Neural progenitor cell (in vitro differentiated cells): ENCODE data around the gene KIF21A. TPM values are rescaled to one million over a fixed set of nuclear protein-coding genes. Genes with fewer than 3 reads are reported as not detected.
A peak's percentile ranks its signal among the peaks of the same experiment; 100 is the strongest.

Experiments
- DNase-seq: peaks from one replicate; pipeline ENCODE4 v3.0.0-alpha.2; 2016; ENCODE audit warnings: low spot score
- H2AFZ ChIP-seq: fragments of 200-600 bp; sonication (generic); replicated peaks from 2 replicates; pipeline ENCODE4 v1.6.1; 2016; ENCODE audit warnings: antibody characterized with exemption
- H3F3A ChIP-seq: fragments of 200-600 bp; sonication (generic); 2 replicates; pipeline ENCODE4 v1.6.1; 2016; ENCODE audit warnings: antibody characterized with exemption, low read depth
- H3K27ac ChIP-seq: fragments of 200-600 bp; sonication (generic); 2 replicates; pipeline ENCODE4 v1.5.1; 2016; ENCODE audit warnings: mild to moderate bottlenecking
- H3K27me3 ChIP-seq: fragments of 200-600 bp; sonication (generic); 2 replicates; pipeline ENCODE4 v1.6.1; 2016; ENCODE audit warnings: mild to moderate bottlenecking, moderate library complexity
- H3K36me3 ChIP-seq: fragments of 200-600 bp; sonication (generic); 2 replicates; pipeline ENCODE4 v1.5.1; 2016
- H3K4me1 ChIP-seq: fragments of 200-600 bp; sonication (generic); 2 replicates; pipeline ENCODE4 v1.6.1; 2016; ENCODE audit warnings: mixed run types
- H3K4me2 ChIP-seq: fragments of 200-600 bp; sonication (generic); 2 replicates; pipeline ENCODE4 v1.6.1; 2016
- H3K4me3 ChIP-seq: fragments of 200-600 bp; sonication (generic); 2 replicates; pipeline ENCODE4 v1.5.1; 2016
- H3K79me2 ChIP-seq: fragments of 200-600 bp; sonication (generic); 2 replicates; pipeline ENCODE4 v1.6.1; 2016; ENCODE audit warnings: low read depth
- H3K9ac ChIP-seq: fragments of 200-600 bp; sonication (generic); 2 replicates; pipeline ENCODE4 v1.6.1; 2016
- H3K9me3 ChIP-seq: fragments of 200-600 bp; sonication (generic); 2 replicates; pipeline ENCODE4 v1.5.1; 2016; ENCODE audit warnings: low read depth
- H4K20me1 ChIP-seq: fragments of 200-600 bp; sonication (generic); 2 replicates; pipeline ENCODE4 v1.6.1; 2016; ENCODE audit warnings: low read depth
- H3K27ac Mint-ChIP-seq: 3 replicates; pipeline ENCODE4 v1.8.0; 2021; ENCODE audit warnings: mixed read lengths
- H3K27me3 Mint-ChIP-seq: 2 replicates; pipeline ENCODE4 v1.8.0; 2022; ENCODE audit warnings: low read depth, mild to moderate bottlenecking, inconsistent platforms, moderate library complexity, mixed read lengths; ENCODE audit not compliant: insufficient read depth
- H3K36me3 Mint-ChIP-seq: 3 replicates; pipeline ENCODE4 v1.8.0; 2021; ENCODE audit warnings: mixed read lengths
- H3K4me1 Mint-ChIP-seq: 3 replicates; pipeline ENCODE4 v1.8.0; 2021; ENCODE audit warnings: mixed read lengths
- H3K4me3 Mint-ChIP-seq: 3 replicates; pipeline ENCODE4 v1.8.0; 2021; ENCODE audit warnings: mild to moderate bottlenecking, moderate library complexity, mixed read lengths
- H3K9me3 Mint-ChIP-seq: 3 replicates; pipeline ENCODE4 v1.8.0; 2020; ENCODE audit warnings: mixed read lengths
- CTCF ChIP-seq: fragments of 200-600 bp; sonication (generic); IDR thresholded peaks from 2 replicates; pipeline ENCODE4 v1.5.1; 2017; ENCODE audit warnings: antibody characterized with exemption, mild to moderate bottlenecking
- EZH2 ChIP-seq: fragments of 200-600 bp; sonication (generic); IDR thresholded peaks from 2 replicates; pipeline ENCODE4 v1.6.1; 2017; ENCODE audit warnings: antibody characterized with exemption, mild to moderate bottlenecking, moderate library complexity
- EZH2phosphoT487 ChIP-seq: fragments of 200-600 bp; sonication (generic); IDR thresholded peaks from 2 replicates; pipeline ENCODE4 v1.6.1; 2017; ENCODE audit warnings: antibody characterized with exemption
- total RNA-seq: library from RNA; depleted of rRNA; stranded (reverse); fragments of >200 nt; gene quantifications from 2 replicates; pipeline ENCODE4 v1.2.3, GENCODE V29; 2015; ENCODE audit warnings: low replicate concordance

The KIF21A gene
- total RNA-seq, 1 donor from 2014 or later = 54.2 TPM

DNA sequence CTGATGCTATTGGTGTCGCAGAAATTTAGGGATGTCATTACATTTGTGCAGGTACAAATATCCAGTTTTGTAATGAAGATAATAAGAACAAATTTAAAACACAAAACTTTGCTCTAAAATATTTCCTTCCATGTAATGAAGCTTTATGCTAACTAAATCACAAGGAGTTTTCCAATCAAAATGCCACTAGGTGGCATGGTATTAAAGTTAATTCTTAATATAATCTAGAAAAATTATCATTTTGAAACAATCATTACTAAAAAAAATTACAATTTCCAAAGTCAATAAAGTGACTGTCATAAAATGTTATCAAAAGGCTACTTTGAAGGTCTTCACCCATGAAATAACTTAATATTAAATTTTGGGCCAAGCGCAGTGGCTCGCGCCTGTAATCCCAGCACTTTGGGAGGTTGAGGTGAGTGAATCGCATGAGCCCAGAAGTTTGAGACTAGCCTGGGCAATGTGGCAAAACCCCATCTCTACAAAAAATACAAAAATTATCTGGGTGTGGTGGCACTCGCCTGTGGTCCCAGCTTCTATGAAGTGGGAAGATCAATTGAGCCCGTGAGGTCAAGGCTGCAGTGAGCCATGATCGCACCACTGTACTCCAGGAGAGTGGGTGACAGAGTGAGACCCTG lies 77.4 kb downstream of the KIF21A start:
- Mint-ChIP-seq H3K36me3 (peaks cover 46% of the 10 kb centered on the region), H3K4me3 (no peak overlapping the region), H3K27ac (no peak overlapping the region), H3K9me3 (no peaks in the 10 kb centered on the region), H3K27me3 (peaks cover 2% of the 10 kb centered on the region), H3K4me1 (no peaks in the 10 kb centered on the region)
- no peaks in the 10 kb centered on the region for H3F3A ChIP-seq
- H3K36me3 ChIP-seq = peaks cover 12% of the 10 kb centered on the region
- no peak overlapping the region for H3K9ac ChIP-seq
- no peaks in the 10 kb centered on the region for H3K9me3 ChIP-seq
- TF ChIP-seq EZH2phosphoT487 = no peak
- peak; percentile 23 for TF ChIP-seq CTCF
- no peak overlapping the region for H3K4me3 ChIP-seq
- DNase-seq = no peak
- no peaks in the 10 kb centered on the region for H4K20me1 ChIP-seq
- H3K27me3 ChIP-seq = no peaks in the 10 kb centered on the region
- no peak overlapping the region for H3K4me2 ChIP-seq
- H2AFZ ChIP-seq = no peak overlapping the region
- H3K79me2 ChIP-seq = no peaks in the 10 kb centered on the region
- no peak overlapping the region for H3K27ac ChIP-seq
- H3K4me1 ChIP-seq = no peaks in the 10 kb centered on the region

DNA sequence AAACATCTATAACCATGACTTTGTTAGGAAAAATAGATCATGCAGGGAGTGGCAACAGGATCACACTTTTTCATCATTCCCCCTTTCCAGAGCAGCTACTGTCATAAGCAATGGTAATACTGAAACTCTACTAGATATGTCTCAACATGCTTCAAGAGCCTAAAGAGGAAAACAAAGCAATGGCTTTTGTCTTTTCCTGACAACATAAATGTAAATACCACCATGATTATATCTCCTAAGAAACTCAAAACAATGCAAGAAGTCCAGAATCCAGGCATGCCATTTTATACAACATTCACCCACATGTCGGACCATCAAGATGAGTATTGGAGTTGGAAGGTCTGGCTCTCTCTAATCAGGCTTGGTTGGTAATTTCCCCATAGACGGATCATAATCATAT lies 78.7 kb downstream of the KIF21A start:
- TF ChIP-seq CTCF (no peak), EZH2phosphoT487 (no peak), EZH2 (no peak)
- H4K20me1 ChIP-seq = no peaks in the 10 kb centered on the region
- H2AFZ ChIP-seq = no peak overlapping the region
- H3K9me3 Mint-ChIP-seq = no peaks in the 10 kb centered on the region
- H3F3A ChIP-seq = no peaks in the 10 kb centered on the region
- H3K27ac ChIP-seq = no peak overlapping the region
- no peaks in the 10 kb centered on the region for H3K4me1 Mint-ChIP-seq
- no peaks in the 10 kb centered on the region for H3K79me2 ChIP-seq
- peaks cover 12% of the 10 kb centered on the region for H3K36me3 ChIP-seq
- peaks cover 2% of the 10 kb centered on the region for H3K27me3 Mint-ChIP-seq
- no peak overlapping the region for H3K4me3 Mint-ChIP-seq
- no peak for DNase-seq
- peaks cover 43% of the 10 kb centered on the region for H3K36me3 Mint-ChIP-seq
- no peak overlapping the region for H3K4me2 ChIP-seq
- H3K4me1 ChIP-seq = no peaks in the 10 kb centered on the region
- no peaks in the 10 kb centered on the region for H3K27me3 ChIP-seq
- no peak overlapping the region for H3K9ac ChIP-seq
- H3K9me3 ChIP-seq = no peaks in the 10 kb centered on the region
- H3K27ac Mint-ChIP-seq = no peak overlapping the region
- H3K4me3 ChIP-seq = no peak overlapping the region

DNA sequence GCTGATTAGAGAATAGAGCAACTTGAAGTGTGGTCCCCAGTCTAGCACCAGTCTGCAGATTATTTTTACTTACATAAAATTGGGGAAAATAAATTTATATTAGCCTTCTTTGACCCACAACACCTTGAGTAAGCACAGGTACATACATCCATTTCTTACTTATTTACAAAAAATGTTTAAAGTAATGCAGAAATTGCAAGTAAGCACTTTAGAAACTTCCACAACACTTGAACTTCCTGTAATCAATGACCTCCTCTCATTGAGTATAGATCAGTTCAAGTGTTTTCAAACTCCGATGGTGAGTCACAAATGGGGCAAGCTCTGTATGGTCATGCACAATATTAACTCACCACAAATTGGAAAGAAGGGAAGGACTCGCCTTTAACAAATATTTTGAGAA lies 83.3 kb downstream of the KIF21A start:
- Mint-ChIP-seq H3K9me3 (no peaks in the 10 kb centered on the region), H3K4me1 (no peaks in the 10 kb centered on the region), H3K27ac (no peak overlapping the region), H3K27me3 (no peaks in the 10 kb centered on the region), H3K36me3 (peaks cover 51% of the 10 kb centered on the region), H3K4me3 (no peak overlapping the region)
- Histone ChIP-seq H3K9ac (no peak overlapping the region), H3K9me3 (no peaks in the 10 kb centered on the region), H3K4me2 (no peak overlapping the region), H3K27me3 (no peaks in the 10 kb centered on the region), H3K36me3 (peaks cover 12% of the 10 kb centered on the region), H3F3A (no peaks in the 10 kb centered on the region), H3K27ac (no peak overlapping the region), H3K4me3 (no peak overlapping the region), H2AFZ (no peak overlapping the region), H3K79me2 (no peaks in the 10 kb centered on the region), H4K20me1 (no peaks in the 10 kb centered on the region), H3K4me1 (no peaks in the 10 kb centered on the region)
- TF ChIP-seq CTCF = no peak
- no peak for TF ChIP-seq EZH2phosphoT487
- no peak for TF ChIP-seq EZH2
- no peak for DNase-seq
